HepG2 (cell line): ENCODE measurements around the gene ADGRV1. TPM values are rescaled to one million over a fixed set of nuclear protein-coding genes. Genes with fewer than 3 reads are reported as not detected.

Experiments used
- ARID2 ChIP-seq: sonication (generic); formaldehyde crosslinking; IDR thresholded peaks from 2 replicates; pipeline ENCODE4 v1.8.1; 2022; ENCODE audit warnings: mild to moderate bottlenecking, missing genetic modification reagents, borderline replicate concordance
- MATR3 ChIP-seq: sonication (generic); formaldehyde crosslinking; IDR thresholded peaks from 2 replicates; pipeline ENCODE4 v1.4.0; 2020; ENCODE audit warnings: missing genetic modification reagents
- NFIB ChIP-seq: sonication (generic); formaldehyde crosslinking; IDR thresholded peaks from 2 replicates; pipeline ENCODE4 v1.9.0; 2021; ENCODE audit warnings: missing genetic modification reagents, mild to moderate bottlenecking, borderline replicate concordance
- PAWR ChIP-seq: sonication (generic); formaldehyde crosslinking; IDR thresholded peaks from 2 replicates; pipeline ENCODE4 v1.4.0; 2020; ENCODE audit warnings: missing genetic modification reagents, mild to moderate bottlenecking, borderline replicate concordance
- PHB2 ChIP-seq: fragments of 450-650 bp; IDR thresholded peaks from 2 replicates; pipeline ENCODE4 v1.6.1; 2018; ENCODE audit not compliant: partially characterized antibody
- REPIN1 ChIP-seq: sonication (generic); formaldehyde crosslinking; IDR thresholded peaks from 2 replicates; pipeline ENCODE4 v1.8.0; 2022; ENCODE audit warnings: missing genetic modification reagents, low read depth, mild to moderate bottlenecking, borderline replicate concordance
- RNF2 ChIP-seq: fragments of 450-650 bp; conservative IDR thresholded peaks from 2 replicates; pipeline ENCODE4 v1.6.1; 2016; ENCODE audit warnings: low read depth
- SIN3A ChIP-seq: IDR thresholded peaks from 2 replicates; pipeline ENCODE4 v1.6.1; 2011; ENCODE audit warnings: low read depth, mild to moderate bottlenecking, control low read depth, low read length, borderline replicate concordance
- SMAD3 ChIP-seq: sonication (generic); formaldehyde crosslinking; IDR thresholded peaks from 2 replicates; pipeline ENCODE4 v1.4.0; 2020; ENCODE audit warnings: missing genetic modification reagents
- THAP11 ChIP-seq: IDR thresholded peaks from 2 replicates; pipeline ENCODE4 v1.6.1; 2016; ENCODE audit warnings: missing biosample characterization, missing genetic modification reagents
- ZNF484 ChIP-seq: sonication (generic); formaldehyde crosslinking; IDR thresholded peaks from 2 replicates; pipeline ENCODE4 v1.5.1; 2020; ENCODE audit warnings: mild to moderate bottlenecking, low read depth, missing genetic modification reagents, borderline replicate concordance
- ZNF674 ChIP-seq: sonication (generic); formaldehyde crosslinking; IDR thresholded peaks from 2 replicates; pipeline ENCODE4 v1.5.0; 2020; ENCODE audit warnings: low read depth, mild to moderate bottlenecking, missing genetic modification reagents
- polyA plus RNA-seq, 8 experiments: library from polyadenylated mRNA; depleted of rRNA in 3 of 8; stranded (reverse) in 7 of 8; unstranded in 1 of 8; fragments of >200 nt; fragmentation: Illumina TruSeq in 4 of 8; extraction: Trizol in 4 of 8; gene quantifications; 2 replicates each; pipeline versions ENCODE4 v1.2.1 to v1.2.3, GENCODE V29; 2011 to 2016; ENCODE audit warnings: low read depth in 4 of 8, missing spikeins in 1 of 8, mixed read lengths in 1 of 8; ENCODE audit not compliant: insufficient read depth in 1 of 8
- total RNA-seq, 5 experiments: library from RNA; depleted of rRNA; stranded (reverse); fragments of >200 nt; fragmentation: Illumina TruSeq; extraction: Trizol; gene quantifications; 2 replicates each; pipeline ENCODE4 v1.2.3, GENCODE V29; 2016; ENCODE audit warnings: low read depth in 1 of 5
- TF ChIP-seq, protein P1 (sequence below): conservative IDR thresholded peaks from 2 replicates; pipeline ENCODE4 v1.6.1; 2018; ENCODE audit warnings: missing genetic modification reagents
- TF ChIP-seq, protein P2 (sequence below), 2 experiments: sonication (generic) in 1 of 2; formaldehyde crosslinking in 1 of 2; IDR thresholded peaks; 2 replicates each; pipeline versions ENCODE4 v1.5.1 to v1.6.1; 2011 to 2020; ENCODE audit warnings: borderline replicate concordance in 1 of 2, low read depth in 1 of 2, low read length in 1 of 2, mild to moderate bottlenecking in 1 of 2, missing genetic modification reagents in 1 of 2, moderate library complexity in 1 of 2
- TF ChIP-seq, protein P3 (sequence below): sonication (generic); formaldehyde crosslinking; IDR thresholded peaks from 2 replicates; pipeline ENCODE4 v1.5.1; 2020; ENCODE audit warnings: mild to moderate bottlenecking, moderate library complexity, missing genetic modification reagents
- TF ChIP-seq, protein P4 (sequence below): sonication (generic); formaldehyde crosslinking; IDR thresholded peaks from 2 replicates; pipeline ENCODE4 v1.4.0; 2020; ENCODE audit warnings: missing genetic modification reagents
- TF ChIP-seq, protein P5 (sequence below): IDR thresholded peaks from 2 replicates; pipeline ENCODE4 v1.6.1; 2016; ENCODE audit warnings: missing genetic modification reagents, missing compliant biosample characterization
- TF ChIP-seq, protein P6 (sequence below): IDR thresholded peaks from 2 replicates; pipeline ENCODE4 v1.6.1; 2018; ENCODE audit warnings: missing genetic modification reagents

Gene ADGRV1
- total and polyA plus RNA-seq, 2 of the 13 experiments (the other 11 are each of a cell fraction or from before 2014, with no cell fraction given): 1.7 to 3.9 TPM

DNA sequence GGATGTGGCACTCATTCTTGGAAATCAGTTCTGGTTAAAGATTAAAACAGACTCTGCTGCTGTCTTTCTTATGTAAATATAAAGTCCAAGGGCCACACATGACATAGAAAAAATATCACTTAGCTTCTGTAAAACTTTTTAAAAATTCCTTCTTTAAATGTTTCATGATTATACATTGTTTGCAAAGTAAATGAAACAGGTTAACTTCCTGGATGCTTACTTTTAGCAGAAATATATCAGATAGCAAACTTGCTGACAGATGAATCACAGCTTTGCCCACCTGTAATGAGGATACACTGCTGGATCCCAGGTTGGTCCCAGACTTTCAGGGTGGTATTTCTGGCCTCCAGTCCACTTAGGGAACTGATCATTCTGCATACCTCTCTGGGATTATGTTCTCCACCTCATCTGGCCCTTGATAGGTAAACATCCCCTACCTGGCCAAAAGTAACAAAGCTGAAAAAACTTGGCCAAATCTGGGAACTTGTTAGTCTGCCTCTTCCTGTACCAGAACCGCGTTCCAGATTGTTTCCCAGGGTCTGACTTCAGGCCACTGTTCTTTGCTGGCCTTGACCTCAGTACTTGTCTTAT, 340.5 kb downstream of the ADGRV1 start (continued):
- TF ChIP-seq, protein P1, sequence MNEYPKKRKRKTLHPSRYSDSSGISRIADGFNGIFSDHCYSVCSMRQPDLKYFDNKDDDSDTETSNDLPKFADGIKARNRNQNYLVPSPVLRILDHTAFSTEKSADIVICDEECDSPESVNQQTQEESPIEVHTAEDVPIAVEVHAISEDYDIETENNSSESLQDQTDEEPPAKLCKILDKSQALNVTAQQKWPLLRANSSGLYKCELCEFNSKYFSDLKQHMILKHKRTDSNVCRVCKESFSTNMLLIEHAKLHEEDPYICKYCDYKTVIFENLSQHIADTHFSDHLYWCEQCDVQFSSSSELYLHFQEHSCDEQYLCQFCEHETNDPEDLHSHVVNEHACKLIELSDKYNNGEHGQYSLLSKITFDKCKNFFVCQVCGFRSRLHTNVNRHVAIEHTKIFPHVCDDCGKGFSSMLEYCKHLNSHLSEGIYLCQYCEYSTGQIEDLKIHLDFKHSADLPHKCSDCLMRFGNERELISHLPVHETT (CRISPR knock-in tag): 0 out of 2 replicates have a peak, but pooled peaks have one; percentile 22
- TF ChIP-seq PHB2: no peak
- TF ChIP-seq, protein P2, sequence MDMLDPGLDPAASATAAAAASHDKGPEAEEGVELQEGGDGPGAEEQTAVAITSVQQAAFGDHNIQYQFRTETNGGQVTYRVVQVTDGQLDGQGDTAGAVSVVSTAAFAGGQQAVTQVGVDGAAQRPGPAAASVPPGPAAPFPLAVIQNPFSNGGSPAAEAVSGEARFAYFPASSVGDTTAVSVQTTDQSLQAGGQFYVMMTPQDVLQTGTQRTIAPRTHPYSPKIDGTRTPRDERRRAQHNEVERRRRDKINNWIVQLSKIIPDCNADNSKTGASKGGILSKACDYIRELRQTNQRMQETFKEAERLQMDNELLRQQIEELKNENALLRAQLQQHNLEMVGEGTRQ (IDR thresholded peaks at IDR 0.05; ENCODE audit: low read depth, low read length): no peak
- TF ChIP-seq, protein P2 (CRISPR knock-in tag; IDR thresholded peaks at IDR 0.05; ENCODE audit: borderline replicate concordance): no peak
- TF ChIP-seq SMAD3: no peak
- TF ChIP-seq THAP11 (CRISPR knock-in tag): no peak
- no peak for TF ChIP-seq SIN3A
- TF ChIP-seq, protein P3, sequence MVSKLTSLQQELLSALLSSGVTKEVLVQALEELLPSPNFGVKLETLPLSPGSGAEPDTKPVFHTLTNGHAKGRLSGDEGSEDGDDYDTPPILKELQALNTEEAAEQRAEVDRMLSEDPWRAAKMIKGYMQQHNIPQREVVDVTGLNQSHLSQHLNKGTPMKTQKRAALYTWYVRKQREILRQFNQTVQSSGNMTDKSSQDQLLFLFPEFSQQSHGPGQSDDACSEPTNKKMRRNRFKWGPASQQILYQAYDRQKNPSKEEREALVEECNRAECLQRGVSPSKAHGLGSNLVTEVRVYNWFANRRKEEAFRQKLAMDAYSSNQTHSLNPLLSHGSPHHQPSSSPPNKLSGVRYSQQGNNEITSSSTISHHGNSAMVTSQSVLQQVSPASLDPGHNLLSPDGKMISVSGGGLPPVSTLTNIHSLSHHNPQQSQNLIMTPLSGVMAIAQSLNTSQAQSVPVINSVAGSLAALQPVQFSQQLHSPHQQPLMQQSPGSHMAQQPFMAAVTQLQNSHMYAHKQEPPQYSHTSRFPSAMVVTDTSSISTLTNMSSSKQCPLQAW: peak; percentile 65; the same call in 1 of the 2 replicates
- TF ChIP-seq, protein P4, sequence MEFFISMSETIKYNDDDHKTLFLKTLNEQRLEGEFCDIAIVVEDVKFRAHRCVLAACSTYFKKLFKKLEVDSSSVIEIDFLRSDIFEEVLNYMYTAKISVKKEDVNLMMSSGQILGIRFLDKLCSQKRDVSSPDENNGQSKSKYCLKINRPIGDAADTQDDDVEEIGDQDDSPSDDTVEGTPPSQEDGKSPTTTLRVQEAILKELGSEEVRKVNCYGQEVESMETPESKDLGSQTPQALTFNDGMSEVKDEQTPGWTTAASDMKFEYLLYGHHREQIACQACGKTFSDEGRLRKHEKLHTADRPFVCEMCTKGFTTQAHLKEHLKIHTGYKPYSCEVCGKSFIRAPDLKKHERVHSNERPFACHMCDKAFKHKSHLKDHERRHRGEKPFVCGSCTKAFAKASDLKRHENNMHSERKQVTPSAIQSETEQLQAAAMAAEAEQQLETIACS (CRISPR knock-in tag): no peak
- no peak for TF ChIP-seq ARID2 (CRISPR knock-in tag)
- TF ChIP-seq ZNF674: no peak
- no peak for TF ChIP-seq ZNF484 (CRISPR knock-in tag)
- TF ChIP-seq MATR3 (CRISPR knock-in tag): no peak
- no peak for TF ChIP-seq RNF2
- TF ChIP-seq, protein P5, sequence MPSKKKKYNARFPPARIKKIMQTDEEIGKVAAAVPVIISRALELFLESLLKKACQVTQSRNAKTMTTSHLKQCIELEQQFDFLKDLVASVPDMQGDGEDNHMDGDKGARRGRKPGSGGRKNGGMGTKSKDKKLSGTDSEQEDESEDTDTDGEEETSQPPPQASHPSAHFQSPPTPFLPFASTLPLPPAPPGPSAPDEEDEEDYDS: no peak
- TF ChIP-seq, protein P6, sequence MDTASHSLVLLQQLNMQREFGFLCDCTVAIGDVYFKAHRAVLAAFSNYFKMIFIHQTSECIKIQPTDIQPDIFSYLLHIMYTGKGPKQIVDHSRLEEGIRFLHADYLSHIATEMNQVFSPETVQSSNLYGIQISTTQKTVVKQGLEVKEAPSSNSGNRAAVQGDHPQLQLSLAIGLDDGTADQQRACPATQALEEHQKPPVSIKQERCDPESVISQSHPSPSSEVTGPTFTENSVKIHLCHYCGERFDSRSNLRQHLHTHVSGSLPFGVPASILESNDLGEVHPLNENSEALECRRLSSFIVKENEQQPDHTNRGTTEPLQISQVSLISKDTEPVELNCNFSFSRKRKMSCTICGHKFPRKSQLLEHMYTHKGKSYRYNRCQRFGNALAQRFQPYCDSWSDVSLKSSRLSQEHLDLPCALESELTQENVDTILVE (CRISPR knock-in tag): no peak
- no peak for TF ChIP-seq PAWR
- TF ChIP-seq NFIB (CRISPR knock-in tag): no peak
- peak; percentile 31; the same call in 1 of the 2 replicates for TF ChIP-seq REPIN1 (CRISPR knock-in tag)
